Measurements from ENCODE around the gene BMP5. TPM values are rescaled to one million over a fixed set of nuclear protein-coding genes. Genes with fewer than 3 reads are reported as not detected.

The BMP5 gene
- total RNA-seq, 3 donors from 2014 or later (not counting 1 experiment from before 2014, with no cell fraction given) = not detected

GRCh38 chr6:55746473-55746872 is 128.9 kb downstream of the BMP5 start:
- Mint-ChIP-seq H3K36me3 (peaks cover 6% of the 10 kb centered on the region), H3K27me3 (ENCODE audit: low read depth in 2 of 2) (no peaks in the 10 kb centered on the region), H3K4me1 (no peaks in the 10 kb centered on the region), H3K4me3 (no peak overlapping the region), H3K9me3 (peaks cover 20 to 23% of the 10 kb centered on the region in 2 donors), H3K27ac (no peak overlapping the region)
- no peaks in the 10 kb centered on the region for H3K9me3 ChIP-seq (ENCODE audit: control insufficient read depth, insufficient read depth, low read length)
- no peaks in the 10 kb centered on the region for H3K36me3 ChIP-seq (ENCODE audit: control insufficient read depth, insufficient read depth, low read length)
- no CpG with 5 or more reads among the region's 1 CpG for WGBS (ENCODE audit: insufficient coverage)
- no peak overlapping the region for H3K27ac ChIP-seq (ENCODE audit: low read length)
- intact Hi-C loops (cut with micrococcal nuclease) = no loop called here
- ATAC-seq (no peak), DNase-seq (no peak)
- no peaks in the 10 kb centered on the region for H3K4me1 ChIP-seq (ENCODE audit: control insufficient read depth, insufficient read depth, low read length)
- no peak overlapping the region for H3K4me3 ChIP-seq (ENCODE audit: low read length)
- TF ChIP-seq, protein P1, sequence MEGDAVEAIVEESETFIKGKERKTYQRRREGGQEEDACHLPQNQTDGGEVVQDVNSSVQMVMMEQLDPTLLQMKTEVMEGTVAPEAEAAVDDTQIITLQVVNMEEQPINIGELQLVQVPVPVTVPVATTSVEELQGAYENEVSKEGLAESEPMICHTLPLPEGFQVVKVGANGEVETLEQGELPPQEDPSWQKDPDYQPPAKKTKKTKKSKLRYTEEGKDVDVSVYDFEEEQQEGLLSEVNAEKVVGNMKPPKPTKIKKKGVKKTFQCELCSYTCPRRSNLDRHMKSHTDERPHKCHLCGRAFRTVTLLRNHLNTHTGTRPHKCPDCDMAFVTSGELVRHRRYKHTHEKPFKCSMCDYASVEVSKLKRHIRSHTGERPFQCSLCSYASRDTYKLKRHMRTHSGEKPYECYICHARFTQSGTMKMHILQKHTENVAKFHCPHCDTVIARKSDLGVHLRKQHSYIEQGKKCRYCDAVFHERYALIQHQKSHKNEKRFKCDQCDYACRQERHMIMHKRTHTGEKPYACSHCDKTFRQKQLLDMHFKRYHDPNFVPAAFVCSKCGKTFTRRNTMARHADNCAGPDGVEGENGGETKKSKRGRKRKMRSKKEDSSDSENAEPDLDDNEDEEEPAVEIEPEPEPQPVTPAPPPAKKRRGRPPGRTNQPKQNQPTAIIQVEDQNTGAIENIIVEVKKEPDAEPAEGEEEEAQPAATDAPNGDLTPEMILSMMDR (IDR thresholded peaks at IDR 0.05) = no peak
- H3K27me3 ChIP-seq (ENCODE audit: control insufficient read depth, insufficient read depth, low read length) = no peaks in the 10 kb centered on the region

DNA sequence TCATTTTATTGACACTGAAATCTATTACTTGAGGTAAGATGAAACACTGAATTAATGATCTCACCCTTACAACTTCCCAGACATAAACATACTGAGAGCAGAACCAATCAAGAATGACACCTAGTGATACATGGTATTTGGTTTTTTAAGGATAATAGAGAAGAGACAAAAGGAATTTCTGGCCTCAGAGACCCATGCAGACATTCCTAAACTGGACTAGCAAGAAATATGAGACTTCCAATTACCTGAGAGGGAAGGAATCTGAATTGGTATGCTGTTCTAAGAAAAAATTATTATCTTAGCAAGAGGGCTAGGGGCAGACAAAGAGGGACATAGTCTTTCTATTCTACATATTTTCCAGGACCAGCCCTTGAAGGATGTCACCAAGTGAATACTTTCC is 141.1 kb downstream of the BMP5 start:
- no peaks in the 10 kb centered on the region for H3K27me3 Mint-ChIP-seq (ENCODE audit: low read depth in 2 of 2)
- no peaks in the 10 kb centered on the region for H3K9me3 ChIP-seq (ENCODE audit: control insufficient read depth, insufficient read depth, low read length)
- no peaks in the 10 kb centered on the region for H3K4me1 ChIP-seq (ENCODE audit: control insufficient read depth, insufficient read depth, low read length)
- H3K36me3 ChIP-seq (ENCODE audit: control insufficient read depth, insufficient read depth, low read length) = no peaks in the 10 kb centered on the region
- H3K4me3 ChIP-seq (ENCODE audit: low read length) = no peak overlapping the region
- DNase-seq = no peak
- no peaks in the 10 kb centered on the region for H3K4me1 Mint-ChIP-seq
- no peaks in the 10 kb centered on the region for H3K27me3 ChIP-seq (ENCODE audit: control insufficient read depth, insufficient read depth, low read length)
- TF ChIP-seq, protein P1 (IDR thresholded peaks at IDR 0.05) = no peak
- peaks cover 13 to 18% of the 10 kb centered on the region in 2 donors for H3K9me3 Mint-ChIP-seq
- intact Hi-C loops (cut with micrococcal nuclease) = no loop called here
- H3K36me3 Mint-ChIP-seq = no peaks in the 10 kb centered on the region
- no peak overlapping the region for H3K27ac Mint-ChIP-seq
- no peak for ATAC-seq
- no peak overlapping the region for H3K4me3 Mint-ChIP-seq
- no peak overlapping the region for H3K27ac ChIP-seq (ENCODE audit: low read length)

DNA sequence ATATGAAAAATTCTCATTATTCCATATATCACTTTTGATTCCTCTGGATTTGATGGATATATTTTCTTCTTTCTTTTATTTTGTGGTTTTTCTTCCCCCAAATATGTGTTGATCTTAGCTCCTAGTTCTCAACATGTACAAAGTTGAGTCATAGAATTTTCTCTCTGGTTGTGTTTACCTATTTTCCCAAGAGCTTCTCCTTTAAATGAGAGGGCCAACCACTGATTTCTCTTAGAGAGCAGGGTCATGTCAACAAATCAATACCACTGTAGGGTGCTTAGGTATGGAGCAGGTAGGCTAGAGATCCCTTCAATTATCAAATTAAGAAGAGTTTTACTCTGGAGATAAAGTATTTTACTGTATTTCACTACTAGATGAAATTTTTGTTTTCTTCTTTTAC is 145.7 kb downstream of the BMP5 start:
- H3K4me3 ChIP-seq (ENCODE audit: low read length) = no peak overlapping the region
- H3K27ac ChIP-seq (ENCODE audit: low read length) = no peak overlapping the region
- Mint-ChIP-seq H3K27me3 (ENCODE audit: low read depth in 2 of 2) (no peaks in the 10 kb centered on the region), H3K27ac (no peak overlapping the region), H3K4me3 (no peak overlapping the region), H3K36me3 (no peaks in the 10 kb centered on the region), H3K4me1 (no peaks in the 10 kb centered on the region), H3K9me3 (peaks cover 14 to 18% of the 10 kb centered on the region in 2 donors)
- H3K4me1 ChIP-seq (ENCODE audit: control insufficient read depth, insufficient read depth, low read length) = no peaks in the 10 kb centered on the region
- TF ChIP-seq, protein P1 (IDR thresholded peaks at IDR 0.05) = no peak
- H3K9me3 ChIP-seq (ENCODE audit: control insufficient read depth, insufficient read depth, low read length) = peaks cover 2% of the 10 kb centered on the region
- no peak for DNase-seq
- intact Hi-C loops (cut with micrococcal nuclease) = no loop called here
- no peaks in the 10 kb centered on the region for H3K27me3 ChIP-seq (ENCODE audit: control insufficient read depth, insufficient read depth, low read length)
- ATAC-seq = no peak
- no peaks in the 10 kb centered on the region for H3K36me3 ChIP-seq (ENCODE audit: control insufficient read depth, insufficient read depth, low read length)

DNA sequence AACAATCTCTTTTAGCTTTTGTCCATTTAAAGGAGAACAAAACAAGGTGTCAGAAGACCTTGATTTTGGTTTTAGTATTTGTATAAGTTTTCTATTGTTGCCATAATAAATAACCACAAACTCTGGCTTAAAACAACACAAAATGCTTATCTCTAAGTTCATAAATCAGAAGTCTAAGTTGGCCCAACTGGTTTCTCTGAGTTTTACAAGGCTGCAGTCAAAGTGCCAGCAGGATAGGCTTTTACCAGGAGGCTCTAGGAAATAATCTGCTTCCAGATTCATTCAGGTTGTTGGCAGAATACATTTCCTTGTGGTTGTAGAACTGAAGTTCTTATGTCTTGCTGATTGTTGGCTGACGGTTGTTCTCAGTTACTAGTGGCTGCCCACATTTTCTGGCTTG is 149.2 kb downstream of the BMP5 start:
- H3K27me3 Mint-ChIP-seq (ENCODE audit: low read depth in 2 of 2) = no peaks in the 10 kb centered on the region
- no peaks in the 10 kb centered on the region for H3K4me1 Mint-ChIP-seq
- intact Hi-C loops (cut with micrococcal nuclease) = no loop called here
- no peak overlapping the region for H3K27ac Mint-ChIP-seq
- Histone ChIP-seq H3K9me3 (ENCODE audit: control insufficient read depth, insufficient read depth, low read length) (peaks cover 2% of the 10 kb centered on the region), H3K27me3 (ENCODE audit: control insufficient read depth, insufficient read depth, low read length) (no peaks in the 10 kb centered on the region), H3K27ac (ENCODE audit: low read length) (no peak overlapping the region), H3K4me3 (ENCODE audit: low read length) (no peak overlapping the region), H3K36me3 (ENCODE audit: control insufficient read depth, insufficient read depth, low read length) (no peaks in the 10 kb centered on the region), H3K4me1 (ENCODE audit: control insufficient read depth, insufficient read depth, low read length) (no peaks in the 10 kb centered on the region)
- TF ChIP-seq, protein P1 (IDR thresholded peaks at IDR 0.05) = no peak
- H3K4me3 Mint-ChIP-seq = no peak overlapping the region
- H3K36me3 Mint-ChIP-seq = no peaks in the 10 kb centered on the region
- no peak for ATAC-seq
- 92% methylated on average over 1 of the region's 1 CpG for WGBS (ENCODE audit: insufficient coverage)
- H3K9me3 Mint-ChIP-seq = peaks cover 14 to 17% of the 10 kb centered on the region in 2 donors
- no peak for DNase-seq
